ENCODE measurements around the gene SIK3.
"Not testable (repeated sequence)": the region's sequence is repeated elsewhere in the genome, so short reads cannot be mapped to it uniquely, and the experiment has no call there.

DNA sequence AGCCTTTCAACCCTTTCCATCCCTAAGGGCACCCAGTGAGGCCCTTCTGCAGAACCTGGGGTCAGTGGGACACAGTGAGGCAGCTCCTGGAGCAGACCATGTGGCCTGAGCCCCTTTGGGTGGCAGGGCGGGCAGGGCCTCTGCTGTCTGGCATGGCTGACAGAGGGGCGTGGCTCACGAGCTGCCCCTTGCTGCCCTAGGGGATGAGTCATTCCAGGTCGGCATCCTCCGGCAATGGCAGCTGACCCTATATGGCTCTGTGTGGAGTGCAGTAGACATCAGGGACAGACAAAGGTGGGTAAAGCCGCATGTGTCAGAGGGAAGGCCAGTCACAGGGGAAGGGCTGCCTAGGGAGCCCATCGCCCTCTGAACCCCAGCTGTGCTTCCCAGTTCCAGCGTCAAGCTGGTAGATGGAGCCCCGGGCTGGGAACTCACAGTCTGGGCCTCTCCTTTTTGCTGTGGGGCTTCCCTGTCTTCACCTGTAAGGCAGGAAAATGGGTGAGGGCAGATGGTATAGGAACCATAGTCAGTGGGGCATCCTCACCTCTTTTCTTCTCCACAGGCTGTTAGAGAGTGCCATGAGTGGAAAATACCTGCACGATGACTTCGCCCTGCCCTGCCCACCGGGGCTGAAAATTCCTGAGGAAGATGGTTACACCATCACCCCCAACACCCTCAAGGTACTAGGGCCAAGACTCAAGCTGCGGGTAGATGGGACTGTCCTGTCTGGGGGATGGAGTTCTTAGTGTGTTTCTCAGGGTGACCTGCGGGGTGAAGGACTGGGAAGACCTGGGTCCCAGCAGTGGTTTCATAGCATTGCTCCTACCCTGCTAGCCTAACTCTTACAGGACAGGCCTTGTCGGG, 39.2 kb upstream of the SIK3 start:
- TF ChIP-seq CTCF, EZH2, EZH2phosphoT487 (IDR thresholded peaks at IDR 0.05): not testable (repeated sequence)

Measured in neural progenitor cell (in vitro differentiated cells).